Suprapubic skin (tissue), 4 donors: ENCODE results near the gene SHANK3.

ENCODE experiments used
- EP300 ChIP-seq: sonication (generic); formaldehyde crosslinking; IDR thresholded peaks from one replicate; pipeline ENCODE4 v1.6.1; 2017; ENCODE audit warnings: antibody characterized with exemption
- POLR2AphosphoS5 ChIP-seq, 3 donors: sonication (generic); formaldehyde crosslinking; IDR thresholded peaks; one replicate each; pipeline ENCODE4 v1.6.1; 2017; ENCODE audit warnings: antibody characterized with exemption in 3 of 3
- TF ChIP-seq, protein P1 (sequence below), 2 donors: fragments of 200-600 bp in 1 of 2; fragments of 450-650 bp in 1 of 2; sonication (generic) in 1 of 2; IDR thresholded peaks; one replicate each; pipeline ENCODE4 v1.5.1; 2016 to 2019; ENCODE audit warnings: antibody characterized with exemption in 2 of 2, mild to moderate bottlenecking in 1 of 2, moderate library complexity in 1 of 2

DNA sequence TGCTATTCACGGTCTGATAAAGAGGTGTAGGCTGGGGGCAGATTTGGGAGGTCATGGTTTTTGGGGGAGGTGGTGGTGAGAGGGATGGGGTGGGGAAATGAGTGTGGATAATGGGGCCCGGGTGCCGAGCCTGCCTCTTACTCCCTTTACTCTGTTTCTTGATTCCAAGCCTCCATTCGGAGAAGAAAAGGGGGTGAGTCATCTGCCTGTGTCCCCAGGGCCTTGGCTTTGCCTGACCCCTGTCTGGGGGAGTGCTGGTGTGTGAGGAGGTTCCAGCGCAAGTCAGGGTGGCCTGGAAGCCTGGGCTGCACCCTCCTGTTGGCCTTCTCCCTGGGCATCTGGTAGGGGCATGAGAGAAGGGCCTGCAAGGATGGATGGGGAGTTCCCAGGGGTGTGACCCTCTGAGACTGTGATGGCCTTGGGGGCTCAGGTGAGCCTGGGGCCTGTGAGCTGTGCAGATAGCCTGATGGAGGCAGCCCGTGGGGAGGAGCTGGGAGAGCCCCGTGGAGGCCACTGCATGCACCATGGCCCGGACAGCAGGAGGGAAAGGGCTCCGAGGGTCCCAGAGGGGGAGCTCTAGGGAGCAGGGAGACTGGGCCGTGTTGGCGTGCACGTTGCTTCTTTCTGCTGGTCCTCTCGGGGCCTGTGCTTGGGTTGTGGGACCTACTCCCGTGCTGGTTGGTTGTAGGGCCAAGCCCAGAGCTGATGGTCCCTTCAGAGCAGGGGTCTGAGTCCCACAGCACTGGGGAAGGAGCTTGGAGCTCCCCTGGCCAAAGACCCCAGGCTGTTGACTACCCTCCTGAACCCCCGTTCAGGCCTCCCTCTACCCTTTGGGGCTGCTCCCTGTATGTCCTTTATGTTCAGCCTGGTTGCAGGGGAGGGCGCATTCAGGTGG, 39.1 kb downstream of the SHANK3 start:
- TF ChIP-seq, protein P1, sequence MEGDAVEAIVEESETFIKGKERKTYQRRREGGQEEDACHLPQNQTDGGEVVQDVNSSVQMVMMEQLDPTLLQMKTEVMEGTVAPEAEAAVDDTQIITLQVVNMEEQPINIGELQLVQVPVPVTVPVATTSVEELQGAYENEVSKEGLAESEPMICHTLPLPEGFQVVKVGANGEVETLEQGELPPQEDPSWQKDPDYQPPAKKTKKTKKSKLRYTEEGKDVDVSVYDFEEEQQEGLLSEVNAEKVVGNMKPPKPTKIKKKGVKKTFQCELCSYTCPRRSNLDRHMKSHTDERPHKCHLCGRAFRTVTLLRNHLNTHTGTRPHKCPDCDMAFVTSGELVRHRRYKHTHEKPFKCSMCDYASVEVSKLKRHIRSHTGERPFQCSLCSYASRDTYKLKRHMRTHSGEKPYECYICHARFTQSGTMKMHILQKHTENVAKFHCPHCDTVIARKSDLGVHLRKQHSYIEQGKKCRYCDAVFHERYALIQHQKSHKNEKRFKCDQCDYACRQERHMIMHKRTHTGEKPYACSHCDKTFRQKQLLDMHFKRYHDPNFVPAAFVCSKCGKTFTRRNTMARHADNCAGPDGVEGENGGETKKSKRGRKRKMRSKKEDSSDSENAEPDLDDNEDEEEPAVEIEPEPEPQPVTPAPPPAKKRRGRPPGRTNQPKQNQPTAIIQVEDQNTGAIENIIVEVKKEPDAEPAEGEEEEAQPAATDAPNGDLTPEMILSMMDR (IDR thresholded peaks at IDR 0.05), result no peak
- no peak for TF ChIP-seq POLR2AphosphoS5 (IDR thresholded peaks at IDR 0.05)
- no peak for TF ChIP-seq EP300
